NCI-H2081 (cell line): ENCODE results near the gene SGPP2.
A peak's percentile ranks its signal among the peaks of the same experiment; 100 is the strongest.

ENCODE experiments used
- DNase-seq, 2 experiments: peaks; one replicate each; lab custom pipeline; 2025; lab: John Stamatoyannopoulos, UW

Gene SGPP2

DNA sequence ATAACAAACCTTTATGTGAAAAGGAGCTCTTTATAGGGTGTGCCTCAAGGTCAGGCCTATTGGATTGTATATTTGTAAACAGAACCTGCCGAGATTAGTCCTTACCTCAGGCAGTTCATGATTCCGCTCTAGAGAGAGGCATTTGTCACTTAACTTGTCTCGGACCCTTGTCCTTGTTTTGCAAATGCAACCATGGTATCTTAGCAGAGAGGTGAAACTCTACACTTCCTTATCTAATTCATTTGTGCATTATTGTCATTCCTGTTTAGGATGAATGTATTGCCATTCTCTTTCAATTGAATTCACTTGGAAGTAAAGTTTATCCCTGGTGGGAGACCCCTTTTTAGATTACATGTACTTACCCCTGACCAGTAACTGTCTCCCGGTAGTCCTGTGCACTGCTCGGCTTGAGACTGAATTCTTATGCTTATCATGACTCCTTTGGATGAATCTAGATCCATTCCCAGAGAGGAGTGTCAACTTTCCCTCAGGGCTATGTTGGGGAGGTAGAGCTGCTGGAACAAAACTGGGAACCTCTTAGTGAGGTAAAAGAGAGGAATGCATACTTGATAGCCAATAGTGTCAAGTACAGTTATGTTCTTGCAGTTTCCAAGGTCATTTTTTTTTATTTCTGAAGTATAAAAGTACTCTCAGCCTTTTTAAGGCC is 46.6 kb downstream of the SGPP2 start:
- no peak for DNase-seq

- no peak for DNase-seq
Measured at GRCh38 chr2:222477962-222478608, 53.7 kb downstream of the SGPP2 start.

- DNase-seq = no peak
Measured at GRCh38 chr2:222479859-222480258, 55.5 kb downstream of the SGPP2 start.

DNA sequence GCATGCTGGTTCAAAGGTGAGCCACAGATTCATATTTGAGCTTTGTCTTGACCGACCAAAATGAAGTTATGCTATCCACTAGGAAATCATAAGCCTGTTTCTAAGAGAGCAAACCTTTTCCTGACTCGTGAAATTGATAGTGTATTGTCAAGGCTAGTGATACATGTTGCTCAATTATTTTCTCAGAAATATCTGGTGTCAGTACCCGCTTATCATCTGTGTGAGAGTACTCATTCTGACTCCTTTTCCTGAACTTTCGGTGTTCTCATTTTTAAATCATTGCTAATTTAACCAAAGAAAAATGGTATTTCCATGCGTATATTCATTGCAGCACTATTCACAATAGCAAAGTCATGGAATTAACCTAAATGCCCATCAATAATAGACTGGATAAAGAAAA is 56.2 kb downstream of the SGPP2 start:
- no peak for DNase-seq

- no peak for DNase-seq
Measured at GRCh38 chr2:222481941-222482340, 57.6 kb downstream of the SGPP2 start.

- peak; percentile 23 to 62 for DNase-seq
Measured at GRCh38 chr2:222483513-222484039, 59.2 kb downstream of the SGPP2 start.

GRCh38 chr2:222485367-222486211 is 61.2 kb downstream of the SGPP2 start:
- DNase-seq = no peak

- no peak for DNase-seq
Measured at GRCh38 chr2:222490131-222490530, 65.8 kb downstream of the SGPP2 start.

DNA sequence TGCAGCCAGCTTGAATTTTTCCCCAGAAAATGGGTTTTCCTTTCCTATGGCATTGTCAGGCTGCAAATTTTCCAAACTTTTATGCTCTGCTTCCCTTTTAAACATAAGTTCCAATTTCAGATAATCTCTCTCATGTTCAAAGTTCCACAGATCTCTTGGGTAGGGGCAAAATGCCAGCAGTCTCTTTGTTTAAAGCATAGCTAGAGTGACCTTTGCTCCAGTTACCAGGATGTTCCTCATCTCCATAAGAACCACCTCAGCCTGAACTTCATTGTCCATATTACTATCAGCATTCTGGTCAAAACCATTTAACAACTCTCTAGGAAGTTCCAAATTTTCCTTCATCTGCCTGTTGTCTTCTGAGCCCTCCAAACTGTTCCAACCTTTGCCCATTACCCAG is 68.3 kb downstream of the SGPP2 start:
- no peak for DNase-seq

DNA sequence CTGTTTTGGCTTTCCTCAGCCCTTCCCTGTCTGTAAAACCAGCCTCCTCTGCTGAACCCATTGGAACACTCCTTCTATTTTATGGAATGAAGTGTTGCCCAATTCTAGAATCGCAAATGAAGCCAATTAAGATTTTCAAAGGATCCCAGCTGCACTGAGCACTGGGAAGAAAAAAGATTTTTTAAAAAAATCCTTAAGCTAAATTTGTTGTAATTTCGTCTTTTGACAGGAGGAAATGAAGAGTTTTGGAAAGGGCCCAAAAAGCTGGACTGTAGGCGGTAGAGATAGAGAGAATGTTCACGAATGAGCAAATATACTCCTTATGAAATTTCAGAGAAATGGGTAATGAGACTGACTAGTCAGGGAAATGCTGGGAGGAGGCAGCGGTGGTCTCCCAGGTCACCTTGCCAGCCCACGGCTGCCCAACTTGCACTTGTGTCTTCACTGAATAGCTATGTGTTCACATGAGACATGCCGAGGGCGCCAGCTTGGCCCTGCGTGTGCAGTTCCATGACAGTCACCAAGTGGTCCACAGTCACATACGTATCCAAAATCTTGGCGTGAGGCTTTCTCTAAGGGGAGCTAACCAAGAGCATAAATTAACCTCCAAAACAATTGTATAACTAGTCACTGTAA is 69.9 kb downstream of the SGPP2 start:
- no peak for DNase-seq

DNA sequence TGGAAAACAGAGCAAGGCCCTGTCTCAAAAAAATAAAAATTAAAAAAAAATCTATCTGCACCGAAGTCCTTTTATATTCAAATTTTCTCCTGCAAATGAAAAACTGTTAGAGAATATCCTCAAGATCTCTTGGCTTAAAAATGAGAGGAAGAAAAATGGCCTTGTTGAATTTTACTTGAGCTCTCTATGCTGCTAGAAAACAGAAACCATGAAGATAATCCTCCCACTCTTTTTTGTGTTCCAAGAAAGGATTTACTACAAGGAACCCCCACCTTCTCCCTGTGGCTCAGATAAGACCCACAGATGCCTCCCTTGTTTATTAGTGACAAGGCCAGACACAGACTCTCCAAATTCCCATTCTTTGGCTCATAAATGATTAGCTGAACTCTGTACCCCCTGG is 71.0 kb downstream of the SGPP2 start:
- DNase-seq = no peak

- no peak for DNase-seq
Measured at GRCh38 chr2:222499226-222499625, 74.9 kb downstream of the SGPP2 start.

DNA sequence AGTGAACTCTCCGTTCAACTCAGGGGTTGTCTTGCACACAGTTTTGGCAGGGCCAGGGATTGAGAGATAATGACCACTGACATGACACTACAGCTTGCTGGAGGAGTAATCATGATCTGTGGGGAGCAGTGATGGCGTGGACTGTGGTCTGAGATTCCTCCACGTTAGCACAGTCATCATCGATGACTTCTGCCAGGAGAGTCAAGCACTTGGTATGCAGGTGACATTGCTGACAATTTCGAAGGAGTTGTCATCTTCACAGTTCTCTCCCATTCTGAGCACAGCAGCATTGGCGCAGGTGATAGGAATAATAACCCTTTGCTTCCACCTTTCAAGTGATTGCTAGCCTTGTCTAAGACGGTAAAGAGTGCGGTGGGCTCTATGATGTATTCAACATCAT is 79.8 kb downstream of the SGPP2 start:
- no peak for DNase-seq

GRCh38 chr2:222504719-222505118 is 80.4 kb downstream of the SGPP2 start:
- DNase-seq = no peak

DNA sequence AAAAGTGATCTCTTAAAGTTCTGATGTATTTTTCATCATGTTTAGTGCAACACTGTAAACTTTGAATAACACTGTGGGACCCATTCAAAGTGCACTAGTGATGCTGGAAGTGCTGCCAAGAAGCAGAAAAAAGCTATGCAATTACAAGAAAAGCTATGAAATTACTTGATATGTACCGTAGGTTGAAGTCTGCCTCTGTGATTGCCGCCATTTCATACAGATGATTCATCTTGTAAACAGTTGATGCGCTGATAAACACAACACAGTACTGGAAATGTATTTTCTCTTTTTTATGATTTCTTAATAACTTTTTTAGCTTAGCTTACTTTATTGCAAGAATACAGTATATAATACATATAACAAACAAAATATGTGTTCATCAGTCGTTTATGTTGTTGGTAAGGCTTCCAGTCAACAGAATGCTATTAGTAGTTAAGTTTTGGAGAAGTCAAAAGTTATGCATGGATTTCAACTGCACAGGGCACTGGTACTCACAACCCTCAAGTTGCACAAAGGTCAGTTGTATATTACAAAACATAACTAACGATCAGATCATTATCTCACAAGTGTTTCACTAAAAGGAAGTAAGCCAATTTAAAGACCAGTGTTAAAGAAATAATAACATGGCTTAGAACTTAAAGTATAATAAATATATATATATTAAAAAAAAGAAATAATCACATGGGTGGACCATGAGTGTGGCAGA is 82.0 kb downstream of the SGPP2 start:
- no peak for DNase-seq

- no peak for DNase-seq
Measured at GRCh38 chr2:222514901-222515300, 90.6 kb downstream of the SGPP2 start.

GRCh38 chr2:222518570-222519381 is 94.4 kb downstream of the SGPP2 start:
- DNase-seq = no peak

DNA sequence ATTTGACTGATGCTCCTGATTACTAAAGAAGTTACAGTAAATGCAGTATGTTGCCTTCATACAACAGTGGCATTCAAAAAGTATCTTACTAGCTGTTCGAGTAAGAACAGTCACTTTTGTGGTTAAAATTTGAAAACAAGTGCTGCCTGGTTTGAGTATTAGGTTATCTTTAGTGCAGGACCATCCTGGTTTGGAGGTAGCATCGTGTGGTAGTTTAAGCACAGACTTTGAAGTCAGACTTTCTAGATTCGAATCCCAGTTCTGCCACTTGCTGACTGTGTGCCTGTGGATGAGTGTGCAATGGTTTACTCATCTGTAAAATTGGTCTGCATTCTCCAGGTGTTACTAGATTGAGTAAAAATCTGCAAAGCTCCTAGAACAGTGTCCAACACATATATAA is 96.8 kb downstream of the SGPP2 start:
- no peak for DNase-seq

GRCh38 chr2:222522082-222522481 is 97.7 kb downstream of the SGPP2 start:
- DNase-seq = no peak

DNA sequence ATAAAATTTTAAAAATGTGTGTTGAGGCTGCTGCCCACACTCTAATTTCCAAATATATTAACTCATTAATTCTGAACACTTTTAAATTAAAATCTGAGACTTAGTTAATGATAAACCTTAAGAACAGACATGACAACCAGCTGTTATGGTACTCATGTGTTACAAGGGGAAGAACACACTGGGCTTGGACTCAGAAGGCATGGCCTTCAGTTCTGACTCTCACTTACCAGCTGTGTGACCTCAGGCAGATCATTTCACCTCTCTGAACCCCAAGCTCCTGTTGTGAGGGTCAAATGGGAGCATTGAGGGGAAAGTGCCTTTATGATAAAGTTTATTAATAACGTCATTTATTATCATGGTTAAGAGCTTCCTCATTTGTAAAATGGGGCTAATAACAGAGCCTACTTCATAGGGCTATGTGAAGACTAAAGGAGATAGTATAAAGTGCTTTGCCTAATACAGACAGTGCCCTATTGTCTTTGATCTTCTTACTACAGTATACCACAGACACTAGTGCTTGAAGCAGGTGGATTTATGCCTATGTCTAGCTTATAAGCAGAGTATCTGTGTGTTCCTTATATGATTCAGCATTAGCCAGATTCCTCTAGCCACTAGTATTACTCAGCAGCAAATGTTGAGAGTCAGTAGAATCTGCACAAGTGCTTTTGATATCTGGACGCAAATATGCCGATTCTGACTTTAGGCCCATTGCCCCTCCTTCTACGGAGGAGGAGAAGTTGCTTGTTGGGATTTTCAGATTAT is 99.6 kb downstream of the SGPP2 start:
- no peak for DNase-seq
